Measurements from ENCODE around the gene AAMDC.
"Not testable (repeated sequence)": the region's sequence is repeated elsewhere in the genome, so short reads cannot be mapped to it uniquely, and the experiment has no call there.

Gene AAMDC

DNA sequence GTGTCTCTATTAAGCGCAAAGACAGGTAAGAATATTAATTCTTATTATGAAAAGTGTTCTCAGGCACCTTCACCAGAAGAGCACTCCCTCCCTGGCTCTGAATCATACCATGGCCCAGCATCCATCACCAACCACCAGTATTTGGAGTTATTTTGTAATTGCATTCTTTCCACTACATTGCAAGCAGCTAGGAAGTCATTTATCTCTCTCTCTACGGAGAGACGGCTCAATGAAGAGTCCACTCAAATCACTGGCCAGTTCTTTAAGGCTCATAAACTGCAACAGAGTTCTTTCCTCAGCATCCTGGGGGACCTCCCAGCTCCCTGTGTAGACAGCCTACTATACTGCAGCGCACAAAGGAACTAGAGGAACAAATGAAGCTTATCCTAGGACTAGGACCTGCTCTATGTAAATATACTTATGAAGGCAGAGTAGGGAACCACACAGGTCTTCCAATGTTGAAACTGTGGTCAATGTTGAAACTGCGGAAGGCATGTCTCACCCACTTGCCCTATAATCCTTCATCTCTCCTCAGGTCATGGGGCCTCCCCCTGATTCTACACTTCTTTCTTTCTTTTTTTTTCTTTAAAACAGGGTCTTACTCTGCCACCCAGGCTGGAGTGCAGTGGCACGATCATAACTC lies 63.4 kb downstream of the AAMDC start:
- H2BK12ac ChIP-seq (ENCODE audit: low read length), result no peak overlapping the region
- peaks cover 7 to 65% of the 10 kb centered on the region in 2 donors for H3K36me3 ChIP-seq (replicated peaks in 1 of 2; ENCODE audit: control insufficient read depth in 2 of 2, insufficient read depth in 2 of 2, low read length in 2 of 2)
- H2AK5ac ChIP-seq (ENCODE audit: low read depth, low read length), result no peak overlapping the region
- no peak overlapping the region for H3K4me3 ChIP-seq (ENCODE audit: low read length in 2 of 2)
- H3K4ac ChIP-seq (ENCODE audit: low read length), result no peak overlapping the region
- no peak overlapping the region for H2BK120ac ChIP-seq (ENCODE audit: low read depth, low read length)
- no CpG with 5 or more reads among the region's 6 CpGs for WGBS, 2 donors (ENCODE audit: extremely low coverage in 2 of 2, insufficient read length in 2 of 2, insufficient replicate concordance in 1 of 2)
- no peak overlapping the region for H3K18ac ChIP-seq (ENCODE audit: low read length)
- H3K4me2 ChIP-seq (ENCODE audit: insufficient read depth, low read length, poor library complexity, severe bottlenecking), result no peak overlapping the region
- no peak overlapping the region for H2BK15ac ChIP-seq (ENCODE audit: low read length)
- H3K14ac ChIP-seq (ENCODE audit: low read length), result no peak overlapping the region
- H2BK5ac ChIP-seq (ENCODE audit: low read length), result no peak overlapping the region
- no peaks in the 10 kb centered on the region for H3K4me1 ChIP-seq (ENCODE audit: control insufficient read depth in 2 of 2, insufficient read depth in 1 of 2, low read depth in 1 of 2, low read length in 2 of 2)
- H4K91ac ChIP-seq (ENCODE audit: low read depth, low read length, poor library complexity), result no peak overlapping the region
- no peak for DNase-seq (ENCODE audit: low spot score)
- no peak overlapping the region for H3K27ac ChIP-seq (replicated peaks; ENCODE audit: low read length)
- H4K8ac ChIP-seq (ENCODE audit: low read depth, low read length), result no peak overlapping the region
- H3K9me3 ChIP-seq (replicated peaks in 1 of 2; ENCODE audit: control insufficient read depth in 2 of 2, insufficient read depth in 1 of 2, low read depth in 1 of 2, low read length in 2 of 2), result no peaks in the 10 kb centered on the region
- no peak overlapping the region for H2AFZ ChIP-seq (ENCODE audit: low read length)
- no peak overlapping the region for H3K23ac ChIP-seq (ENCODE audit: low read depth, low read length, poor library complexity)
- no peak overlapping the region for H3K9ac ChIP-seq (ENCODE audit: low read depth, low read length, poor library complexity)
- no peaks in the 10 kb centered on the region for H3K79me1 ChIP-seq (ENCODE audit: low read depth, low read length)
- no peaks in the 10 kb centered on the region for H3K27me3 ChIP-seq (ENCODE audit: control insufficient read depth in 3 of 3, insufficient read depth in 3 of 3, low read depth in 1 of 3, low read length in 3 of 3)

DNA sequence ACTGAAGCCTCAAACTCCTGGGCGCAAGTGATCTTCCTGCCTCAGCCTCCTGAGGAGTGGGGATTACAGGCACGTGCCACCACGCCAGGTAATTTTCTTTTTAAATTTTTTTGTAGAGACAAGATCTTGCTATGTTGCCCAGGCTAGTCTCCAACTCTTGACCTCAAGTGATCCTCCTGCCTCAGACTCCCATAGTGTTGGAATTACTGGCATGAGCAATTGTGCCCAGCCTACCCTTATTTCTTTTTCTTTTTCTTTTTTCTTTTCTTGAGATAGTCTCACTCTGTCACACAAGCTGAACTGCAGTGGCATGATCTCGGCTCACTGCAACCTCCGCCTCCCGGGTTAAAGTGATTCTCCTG lies 63.9 kb downstream of the AAMDC start:
- H3K79me1 ChIP-seq (ENCODE audit: low read depth, low read length), result no peaks in the 10 kb centered on the region
- no peak overlapping the region for H4K8ac ChIP-seq (ENCODE audit: low read depth, low read length)
- H2BK120ac ChIP-seq (ENCODE audit: low read depth, low read length), result no peak overlapping the region
- H3K27me3 ChIP-seq (ENCODE audit: control insufficient read depth in 3 of 3, insufficient read depth in 3 of 3, low read depth in 1 of 3, low read length in 3 of 3), result no peaks in the 10 kb centered on the region
- H3K18ac ChIP-seq (ENCODE audit: low read length), result no peak overlapping the region
- no peak overlapping the region for H3K4me3 ChIP-seq (ENCODE audit: low read length in 2 of 2)
- H2BK5ac ChIP-seq (ENCODE audit: low read length), result no peak overlapping the region
- no peak overlapping the region for H3K14ac ChIP-seq (ENCODE audit: low read length)
- H3K27ac ChIP-seq (replicated peaks; ENCODE audit: low read length), result no peak overlapping the region
- H3K9ac ChIP-seq (ENCODE audit: low read depth, low read length, poor library complexity), result no peak overlapping the region
- no peak overlapping the region for H2AFZ ChIP-seq (ENCODE audit: low read length)
- no CpG with 5 or more reads among the region's 6 CpGs for WGBS, 2 donors (ENCODE audit: extremely low coverage in 2 of 2, insufficient read length in 2 of 2, insufficient replicate concordance in 1 of 2)
- no peak overlapping the region for H2AK5ac ChIP-seq (ENCODE audit: low read depth, low read length)
- no peaks in the 10 kb centered on the region for H3K9me3 ChIP-seq (replicated peaks in 1 of 2; ENCODE audit: control insufficient read depth in 2 of 2, insufficient read depth in 1 of 2, low read depth in 1 of 2, low read length in 2 of 2)
- H4K91ac ChIP-seq (ENCODE audit: low read depth, low read length, poor library complexity), result no peak overlapping the region
- DNase-seq (ENCODE audit: low spot score), result no peak
- peaks cover 7 to 64% of the 10 kb centered on the region in 2 donors for H3K36me3 ChIP-seq (replicated peaks in 1 of 2; ENCODE audit: control insufficient read depth in 2 of 2, insufficient read depth in 2 of 2, low read length in 2 of 2)
- H3K4me1 ChIP-seq (ENCODE audit: control insufficient read depth in 2 of 2, insufficient read depth in 1 of 2, low read depth in 1 of 2, low read length in 2 of 2), result no peaks in the 10 kb centered on the region
- H3K23ac ChIP-seq (ENCODE audit: low read depth, low read length, poor library complexity), result no peak overlapping the region
- H2BK15ac ChIP-seq (ENCODE audit: low read length), result no peak overlapping the region
- H3K4me2 ChIP-seq (ENCODE audit: insufficient read depth, low read length, poor library complexity, severe bottlenecking), result no peak overlapping the region
- H3K4ac ChIP-seq (ENCODE audit: low read length), result no peak overlapping the region
- H2BK12ac ChIP-seq (ENCODE audit: low read length), result no peak overlapping the region

DNA sequence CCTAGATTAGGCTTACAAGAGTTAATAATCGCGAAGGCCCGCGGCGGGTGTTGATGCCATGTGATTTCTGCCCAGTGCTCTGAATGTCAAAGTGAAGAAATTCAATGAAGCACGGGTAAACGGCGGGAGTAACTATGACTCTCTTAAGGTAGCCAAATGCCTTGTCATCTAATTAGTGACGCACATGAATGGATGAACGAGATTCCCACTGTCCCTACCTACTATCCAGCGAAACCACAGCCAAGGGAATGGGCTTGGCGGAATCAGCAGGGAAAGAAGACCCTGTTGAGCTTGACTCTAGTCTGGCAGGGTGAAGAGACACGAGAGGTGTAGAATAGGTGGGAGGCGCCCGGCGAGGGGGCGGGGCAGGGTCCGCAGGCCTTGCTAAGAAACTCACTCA lies 65.5 kb downstream of the AAMDC start:
- Histone ChIP-seq H2AFZ (ENCODE audit: low read length) (no peak overlapping the region), H4K91ac (ENCODE audit: low read depth, low read length, poor library complexity) (no peak overlapping the region), H3K36me3 (replicated peaks in 1 of 2; ENCODE audit: control insufficient read depth in 2 of 2, insufficient read depth in 2 of 2, low read length in 2 of 2) (peaks cover 6 to 60% of the 10 kb centered on the region in 2 donors), H3K9me3 (replicated peaks in 1 of 2; ENCODE audit: control insufficient read depth in 2 of 2, insufficient read depth in 1 of 2, low read depth in 1 of 2, low read length in 2 of 2) (no peaks in the 10 kb centered on the region), H3K27me3 (ENCODE audit: control insufficient read depth in 3 of 3, insufficient read depth in 3 of 3, low read depth in 1 of 3, low read length in 3 of 3) (no peaks in the 10 kb centered on the region), H3K4ac (ENCODE audit: low read length) (no peak overlapping the region), H2BK15ac (ENCODE audit: low read length) (no peak overlapping the region), H3K4me2 (ENCODE audit: insufficient read depth, low read length, poor library complexity, severe bottlenecking) (no peak overlapping the region), H2BK12ac (ENCODE audit: low read length) (no peak overlapping the region), H2BK5ac (ENCODE audit: low read length) (no peak overlapping the region), H3K18ac (ENCODE audit: low read length) (no peak overlapping the region), H2BK120ac (ENCODE audit: low read depth, low read length) (no peak overlapping the region), H4K8ac (ENCODE audit: low read depth, low read length) (no peak overlapping the region), H3K27ac (replicated peaks; ENCODE audit: low read length) (no peak overlapping the region), H3K14ac (ENCODE audit: low read length) (no peak overlapping the region), H2AK5ac (ENCODE audit: low read depth, low read length) (no peak overlapping the region), H3K9ac (ENCODE audit: low read depth, low read length, poor library complexity) (no peak overlapping the region), H3K4me1 (ENCODE audit: control insufficient read depth in 2 of 2, insufficient read depth in 1 of 2, low read depth in 1 of 2, low read length in 2 of 2) (no peaks in the 10 kb centered on the region), H3K4me3 (ENCODE audit: low read length in 2 of 2) (no peak overlapping the region), H3K23ac (ENCODE audit: low read depth, low read length, poor library complexity) (peak overlapping the region; percentile 55), H3K79me1 (ENCODE audit: low read depth, low read length) (no peaks in the 10 kb centered on the region)
- DNase-seq (ENCODE audit: low spot score), result peak; percentile 8
- no CpG with 5 or more reads among the region's 18 CpGs for WGBS, 2 donors (ENCODE audit: extremely low coverage in 2 of 2, insufficient read length in 2 of 2, insufficient replicate concordance in 1 of 2)

DNA sequence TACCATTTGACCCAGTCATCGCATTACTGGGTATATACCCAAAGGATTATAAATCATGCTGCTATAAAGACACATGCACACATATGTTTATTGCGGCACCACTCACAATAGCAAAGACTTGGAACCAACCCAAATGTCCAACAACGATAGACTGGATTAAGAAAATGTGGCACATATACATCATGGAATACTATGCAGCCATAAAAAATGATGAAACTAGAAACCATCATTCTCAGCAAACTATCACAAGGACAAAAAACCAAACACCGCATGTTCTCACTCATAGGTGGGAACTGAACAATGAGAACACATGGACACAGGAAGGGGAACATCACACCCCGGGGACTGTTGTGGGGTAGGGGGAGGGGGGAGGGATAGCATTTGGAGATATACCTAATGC lies 68.1 kb downstream of the AAMDC start:
- not testable (repeated sequence) for H4K8ac ChIP-seq (ENCODE audit: low read depth, low read length); H2AFZ ChIP-seq (ENCODE audit: low read length); H3K9me3 ChIP-seq (replicated peaks in 1 of 2; ENCODE audit: control insufficient read depth in 2 of 2, insufficient read depth in 1 of 2, low read depth in 1 of 2, low read length in 2 of 2); H4K91ac ChIP-seq (ENCODE audit: low read depth, low read length, poor library complexity); H3K23ac ChIP-seq (ENCODE audit: low read depth, low read length, poor library complexity); H3K27me3 ChIP-seq (ENCODE audit: control insufficient read depth in 3 of 3, insufficient read depth in 3 of 3, low read depth in 1 of 3, low read length in 3 of 3); H2AK5ac ChIP-seq (ENCODE audit: low read depth, low read length); H3K9ac ChIP-seq (ENCODE audit: low read depth, low read length, poor library complexity); H2BK120ac ChIP-seq (ENCODE audit: low read depth, low read length); H3K27ac ChIP-seq (replicated peaks; ENCODE audit: low read length); DNase-seq (ENCODE audit: low spot score); H3K79me1 ChIP-seq (ENCODE audit: low read depth, low read length); H3K18ac ChIP-seq (ENCODE audit: low read length); H3K4ac ChIP-seq (ENCODE audit: low read length); H2BK15ac ChIP-seq (ENCODE audit: low read length); H2BK12ac ChIP-seq (ENCODE audit: low read length); H3K4me2 ChIP-seq (ENCODE audit: insufficient read depth, low read length, poor library complexity, severe bottlenecking); H3K4me3 ChIP-seq (ENCODE audit: low read length in 2 of 2); H3K4me1 ChIP-seq (ENCODE audit: control insufficient read depth in 2 of 2, insufficient read depth in 1 of 2, low read depth in 1 of 2, low read length in 2 of 2); H3K14ac ChIP-seq (ENCODE audit: low read length); H2BK5ac ChIP-seq (ENCODE audit: low read length)
- no CpG with 5 or more reads among the region's 5 CpGs for WGBS, 2 donors (ENCODE audit: extremely low coverage in 2 of 2, insufficient read length in 2 of 2, insufficient replicate concordance in 1 of 2)
- peaks cover 2 to 52% of the 10 kb centered on the region in 2 donors for H3K36me3 ChIP-seq (replicated peaks in 1 of 2; ENCODE audit: control insufficient read depth in 2 of 2, insufficient read depth in 2 of 2, low read length in 2 of 2)

All from neuronal stem cell (in vitro differentiated cells).